Medulla oblongata (tissue), 1 donor: ENCODE data around the gene CASP7.

ENCODE experiments used
- DNase-seq: peaks from one replicate; pipeline ENCODE4 v3.0.0-alpha.2; 2015; ENCODE audit errors: extremely low spot score

Gene CASP7

DNA sequence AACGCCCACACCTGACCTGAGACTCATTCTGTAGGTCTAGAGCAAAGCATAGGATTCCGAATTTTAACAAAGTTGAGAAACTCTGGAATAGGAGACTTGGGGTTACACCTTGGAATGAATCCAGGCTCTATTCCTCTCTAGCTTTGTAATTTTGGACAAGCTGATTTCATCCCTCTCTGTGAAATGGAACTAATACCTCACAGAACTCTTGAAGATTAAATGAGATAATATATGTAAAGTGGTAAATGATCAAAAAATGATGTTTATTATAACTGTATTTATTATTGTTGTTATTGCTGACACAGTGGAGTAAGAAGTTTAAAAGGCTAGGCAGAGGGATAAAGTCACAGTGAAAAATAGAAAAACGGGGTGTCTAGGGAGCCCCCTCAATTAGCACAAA lies 32.3 kb downstream of the CASP7 start:
- DNase-seq: no peak

DNA sequence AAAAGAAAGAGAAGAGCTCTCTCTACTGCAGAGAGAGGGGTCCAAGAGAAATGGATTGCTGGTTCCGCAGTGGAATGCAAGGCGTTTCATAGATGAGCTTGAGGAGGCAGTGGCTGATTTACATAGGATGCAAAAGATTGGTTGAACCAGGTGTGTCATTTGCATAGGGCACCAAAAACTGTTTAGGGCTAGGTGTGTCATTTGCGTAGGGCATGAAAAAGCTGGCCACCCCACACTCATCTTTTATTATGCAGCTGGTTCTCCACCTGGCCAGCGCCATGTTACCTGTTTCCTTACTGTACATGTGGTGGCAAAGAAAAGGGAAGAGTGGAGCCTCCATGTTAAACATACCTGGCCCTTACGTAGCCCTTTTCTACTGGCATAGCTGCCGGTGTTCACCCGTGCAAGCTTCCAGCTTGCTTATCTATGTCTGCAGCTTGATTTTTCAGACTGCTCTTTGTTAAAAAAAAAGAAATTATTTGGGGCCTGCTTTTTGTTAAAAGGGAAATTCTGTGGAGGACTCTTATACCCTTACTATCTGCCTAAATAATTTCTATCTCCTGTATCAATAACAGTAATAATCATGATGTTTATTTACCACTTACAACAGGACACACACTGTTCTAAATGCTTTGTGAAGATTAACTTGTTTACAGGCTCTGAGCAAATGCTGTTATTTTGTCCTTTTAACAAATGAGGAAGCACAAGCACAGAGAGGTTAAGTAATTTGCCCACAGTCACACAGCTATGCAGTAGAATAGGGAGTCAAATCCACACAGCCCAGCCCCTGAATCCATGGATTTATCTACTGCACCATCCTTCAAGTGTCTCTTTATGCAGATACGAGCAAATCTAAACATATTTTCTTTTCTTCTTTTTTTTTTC lies 33.3 kb downstream of the CASP7 start:
- DNase-seq: no peak

DNA sequence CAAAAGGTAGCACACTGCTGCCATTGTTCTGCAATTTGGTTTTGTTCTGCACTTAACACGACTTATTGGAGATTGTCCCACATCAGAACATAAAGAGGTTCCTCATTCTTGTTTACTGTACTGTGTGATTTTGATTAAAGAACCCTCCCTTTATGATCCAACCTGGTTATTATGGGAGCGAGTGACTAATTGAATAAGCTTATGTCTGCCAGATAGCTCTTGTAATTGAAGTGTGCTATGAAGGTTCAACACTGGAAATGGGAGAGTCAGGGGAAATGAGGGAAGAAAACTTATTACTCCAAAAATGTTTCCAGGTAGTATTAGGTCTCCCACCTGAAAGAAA lies 33.9 kb downstream of the CASP7 start:
- no peak for DNase-seq

DNA sequence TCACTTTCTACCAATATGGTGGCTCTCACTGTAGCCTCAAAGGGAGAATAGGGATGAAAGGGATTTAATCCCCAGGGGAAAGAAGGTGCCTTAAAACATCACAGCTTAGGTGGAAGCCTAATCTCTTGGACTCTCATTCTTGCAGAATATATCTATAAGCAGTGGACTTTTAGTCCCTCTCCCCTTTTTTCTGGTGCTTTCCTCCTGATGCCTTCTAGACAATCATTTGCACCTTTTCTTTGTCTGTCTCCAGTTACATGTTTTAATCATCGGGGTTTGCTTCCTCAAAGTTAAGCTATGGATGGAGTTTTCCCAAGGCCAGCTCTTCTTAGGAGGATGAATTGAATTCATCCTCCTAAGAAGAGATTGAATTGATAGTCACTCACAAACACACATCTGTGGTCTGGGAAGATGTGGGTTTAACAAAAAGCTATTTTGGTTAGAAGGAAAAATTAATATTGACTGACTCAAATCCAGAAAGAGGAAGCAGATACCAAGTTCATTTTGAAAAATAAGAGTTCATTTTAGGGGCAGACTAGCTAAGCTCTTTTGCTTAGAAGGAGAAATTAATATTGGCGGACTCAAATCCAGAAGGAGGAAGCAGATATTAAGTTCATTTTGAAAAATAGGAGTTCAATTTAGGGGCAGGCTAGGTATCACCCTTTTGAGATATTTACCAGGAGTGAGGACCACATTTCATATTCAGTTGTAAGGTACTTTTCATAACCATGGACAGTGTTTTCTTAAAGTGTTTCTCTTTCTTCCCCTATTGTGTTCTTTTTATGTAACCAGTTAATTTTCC lies 36.6 kb downstream of the CASP7 start:
- no peak for DNase-seq

DNA sequence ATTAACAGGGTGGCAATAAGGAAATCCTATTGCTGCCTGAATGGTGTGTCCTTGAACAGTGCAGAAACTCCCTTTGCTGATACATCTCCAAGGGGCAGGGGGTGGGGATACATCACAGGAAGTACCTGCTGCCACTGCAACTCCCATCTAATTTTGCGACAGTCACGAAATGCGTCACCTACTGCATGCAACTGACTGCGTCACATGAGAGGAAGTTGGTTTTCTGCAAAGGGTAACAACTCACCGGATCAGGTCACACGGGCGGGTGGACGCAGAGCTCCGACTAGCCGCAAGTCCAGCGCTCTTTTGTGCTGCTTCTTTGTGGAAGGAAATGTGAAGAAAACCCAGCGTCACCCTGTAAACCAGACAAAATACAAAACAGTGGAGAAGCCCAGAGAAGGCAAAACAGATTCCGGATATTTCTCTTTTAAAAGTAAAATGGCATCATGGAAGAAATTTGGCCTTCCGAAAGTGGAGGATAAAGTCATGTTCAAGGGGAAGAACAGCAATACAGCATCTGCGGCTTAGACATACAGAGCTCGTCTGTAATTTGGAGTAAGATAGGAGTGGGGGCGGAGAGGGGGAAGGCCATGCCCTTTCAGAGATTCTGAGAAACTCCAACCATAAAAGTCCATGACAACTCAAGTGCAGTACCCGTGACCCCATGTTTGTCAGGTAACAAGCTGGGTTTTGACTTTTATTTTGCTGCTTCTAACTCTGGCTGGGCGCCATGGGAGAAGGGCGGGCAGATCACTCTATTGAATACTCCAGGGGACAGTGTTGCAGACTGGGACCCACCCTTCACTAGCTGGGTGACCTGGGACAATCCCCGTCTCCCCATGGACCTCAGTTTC lies 39.5 kb downstream of the CASP7 start:
- no peak for DNase-seq

DNA sequence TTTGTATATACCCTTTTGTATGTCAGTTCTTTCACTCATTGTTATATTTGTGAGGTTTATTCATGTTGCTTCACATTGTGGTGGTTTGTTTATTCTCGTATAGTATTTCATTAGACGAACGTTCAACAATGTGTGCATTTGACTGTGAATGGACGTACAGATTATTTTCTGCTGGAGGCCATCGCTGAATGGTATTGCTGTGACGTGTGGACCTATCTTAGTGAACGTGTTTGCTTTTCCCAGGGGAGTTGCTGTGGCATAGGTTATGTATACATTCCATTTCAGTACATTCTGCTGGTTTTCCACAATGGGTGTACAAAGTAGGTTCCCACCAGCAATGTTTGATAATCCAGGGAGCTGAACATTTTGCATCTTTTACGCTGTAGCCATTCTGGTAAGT lies 40.7 kb downstream of the CASP7 start:
- no peak for DNase-seq

DNA sequence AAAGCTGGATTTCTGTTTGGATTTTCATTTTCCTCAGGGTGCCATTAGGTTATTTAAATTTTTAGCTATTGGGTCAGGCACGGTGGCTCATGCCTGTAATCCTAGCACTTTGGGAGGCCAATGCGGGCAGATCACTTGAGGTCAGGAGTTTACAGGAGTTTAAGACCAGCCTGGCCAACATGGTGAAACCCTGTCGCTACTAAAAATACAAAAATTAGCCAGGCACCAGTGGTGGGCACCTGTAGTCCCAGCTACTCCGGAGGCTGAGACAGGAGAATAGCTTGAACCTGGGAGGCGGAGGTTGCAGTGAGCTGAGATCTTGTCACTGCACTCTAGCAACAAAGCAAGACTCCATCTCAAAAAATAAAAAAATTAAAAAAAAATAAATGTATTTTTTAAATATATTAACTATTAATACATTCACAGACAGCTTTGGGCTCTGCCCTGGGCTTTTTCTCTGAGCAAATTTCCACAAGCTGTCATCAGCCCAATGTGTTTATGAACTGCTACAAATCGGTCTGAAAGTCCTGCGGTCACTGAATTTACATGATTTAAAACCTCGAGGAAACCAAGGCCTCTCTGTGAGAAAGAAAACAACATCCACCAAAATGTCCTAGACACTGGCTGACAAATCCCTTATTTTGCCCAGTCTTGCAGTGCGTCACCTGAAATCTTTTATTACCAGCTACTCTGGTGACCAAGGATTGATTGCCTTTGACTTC lies 52.6 kb downstream of the CASP7 start:
- no peak for DNase-seq

DNA sequence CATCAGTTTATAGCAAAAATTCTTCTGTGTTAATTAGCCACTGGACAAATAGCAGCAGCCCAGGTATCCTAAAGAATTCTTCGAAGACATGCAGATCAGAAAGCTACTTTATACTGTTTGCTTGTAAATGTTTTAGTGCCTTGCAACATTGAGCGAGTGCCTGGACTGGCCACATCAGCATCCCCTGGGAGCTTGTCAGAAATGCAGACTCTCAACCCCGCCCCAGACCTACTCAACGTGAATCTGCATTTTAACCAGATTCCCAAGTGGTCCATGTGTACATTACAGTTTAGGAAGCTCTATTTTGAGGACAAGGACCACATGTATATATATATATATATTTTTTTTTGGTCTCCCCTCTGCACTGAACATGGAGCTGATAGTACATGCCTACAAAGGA lies 53.3 kb downstream of the CASP7 start:
- DNase-seq: no peak

DNA sequence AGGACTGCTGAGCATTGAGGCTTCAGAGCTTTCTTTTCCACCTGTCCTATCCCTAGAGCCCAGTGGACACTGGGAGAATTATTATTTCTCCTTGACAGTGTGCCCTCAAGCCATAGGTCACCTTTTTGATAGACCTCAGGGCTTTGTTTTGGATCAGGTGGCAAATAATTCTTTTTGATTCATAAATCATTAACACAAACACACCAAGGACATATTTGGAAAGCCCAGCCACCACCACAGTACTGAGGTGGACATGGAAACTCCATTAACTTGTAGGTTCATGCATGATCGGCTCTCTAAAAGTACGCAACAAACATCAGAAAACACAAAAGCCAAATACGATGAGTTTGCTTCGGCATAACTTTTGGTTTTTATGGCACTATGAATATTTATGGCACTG lies 53.9 kb downstream of the CASP7 start:
- DNase-seq: no peak

DNA sequence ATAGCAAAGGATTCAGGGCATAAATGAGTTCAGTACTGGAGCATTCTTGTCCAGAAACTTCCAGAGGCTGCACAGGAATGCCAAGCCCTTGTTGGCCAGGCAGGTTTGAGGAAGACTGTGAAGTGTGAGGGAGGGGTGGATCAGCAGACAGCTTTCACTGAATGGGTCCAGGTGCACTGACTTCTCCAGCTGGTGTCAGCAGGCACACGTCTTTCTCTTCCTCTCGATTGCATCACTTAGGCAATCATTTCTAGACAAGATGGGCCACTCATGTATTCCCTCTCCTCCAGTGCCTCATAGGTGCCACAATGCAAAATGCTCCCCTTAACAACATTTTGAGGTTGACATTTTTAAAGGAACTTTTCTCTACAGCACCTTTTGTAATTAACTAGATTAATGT lies 56.2 kb downstream of the CASP7 start:
- DNase-seq: no peak

DNA sequence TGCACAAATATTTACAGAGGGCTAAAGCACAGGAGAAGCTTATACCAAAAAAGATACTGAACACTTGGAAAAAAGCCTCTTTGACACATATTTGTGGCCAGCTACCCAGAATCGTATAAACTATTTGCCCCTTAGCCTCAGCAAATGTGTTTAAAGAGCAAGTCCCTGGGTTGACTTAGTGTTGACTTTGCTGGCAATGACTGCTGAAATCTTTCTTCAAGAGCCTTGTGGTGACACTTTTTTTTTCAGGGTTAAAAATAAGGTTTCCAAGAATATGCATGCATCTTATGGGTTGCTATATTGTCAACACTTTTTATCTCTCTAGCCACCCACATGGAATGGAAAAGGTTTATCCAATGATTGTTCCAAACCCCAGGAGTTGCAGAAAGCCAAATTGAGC lies 56.9 kb downstream of the CASP7 start:
- DNase-seq: no peak

DNA sequence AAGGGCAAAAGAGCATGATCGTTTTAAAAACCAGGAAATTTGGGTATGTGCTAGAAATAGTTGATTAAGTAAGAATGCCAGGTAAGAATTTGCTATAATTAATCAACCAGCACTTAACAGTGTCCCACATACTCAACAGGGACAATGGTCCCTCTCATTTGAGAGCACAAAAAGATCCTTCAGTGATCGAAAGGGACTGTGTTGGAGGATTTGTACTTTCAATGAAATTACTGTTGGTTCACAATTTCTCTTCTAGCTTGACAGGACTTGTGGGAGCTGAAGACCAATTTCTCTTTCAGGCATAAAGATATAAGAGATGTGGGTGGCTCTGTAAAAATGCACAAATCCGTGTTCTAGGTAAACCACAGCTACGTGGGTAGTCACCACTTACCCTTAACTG lies 59.3 kb downstream of the CASP7 start:
- peak; percentile 55 for DNase-seq

DNA sequence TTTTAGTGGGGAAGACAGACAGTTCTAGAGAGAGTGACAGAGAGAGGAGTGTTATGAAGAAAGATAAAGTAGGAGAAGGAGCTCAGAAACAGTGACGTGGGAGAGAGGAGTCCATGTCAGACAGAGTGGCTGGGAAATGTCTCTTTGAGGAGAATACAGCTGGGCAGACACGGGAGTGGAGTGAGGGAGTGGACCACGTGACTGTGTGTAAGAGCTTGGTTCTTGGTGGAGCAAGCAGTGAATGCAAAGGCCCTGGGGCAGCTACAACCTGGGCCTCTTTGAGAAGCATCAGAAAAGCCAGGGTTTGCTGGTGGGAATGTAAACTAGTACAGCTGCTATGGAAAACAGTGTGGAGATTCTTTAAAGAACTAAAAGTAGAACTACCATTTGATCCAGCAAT lies 59.9 kb downstream of the CASP7 start:
- DNase-seq: no peak

DNA sequence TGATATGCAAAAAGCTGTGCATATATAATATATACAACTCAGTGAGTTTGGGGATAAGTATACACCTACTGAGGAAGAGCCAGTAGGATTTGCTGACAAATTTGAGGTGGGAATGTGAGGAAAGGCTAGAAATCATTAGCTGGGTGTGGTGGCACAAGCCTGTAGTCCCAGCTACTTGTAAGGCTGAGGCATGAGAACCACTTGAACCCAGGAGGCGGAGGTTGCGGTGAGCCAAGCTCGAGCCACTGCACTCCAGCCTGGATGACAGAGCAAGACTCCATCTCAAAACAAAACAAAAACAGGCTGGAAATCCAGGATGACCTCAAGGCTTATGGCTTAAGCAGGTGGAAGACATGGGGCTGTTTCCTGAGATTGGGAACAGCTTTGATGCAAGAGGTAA lies 61.1 kb downstream of the CASP7 start:
- DNase-seq: no peak

DNA sequence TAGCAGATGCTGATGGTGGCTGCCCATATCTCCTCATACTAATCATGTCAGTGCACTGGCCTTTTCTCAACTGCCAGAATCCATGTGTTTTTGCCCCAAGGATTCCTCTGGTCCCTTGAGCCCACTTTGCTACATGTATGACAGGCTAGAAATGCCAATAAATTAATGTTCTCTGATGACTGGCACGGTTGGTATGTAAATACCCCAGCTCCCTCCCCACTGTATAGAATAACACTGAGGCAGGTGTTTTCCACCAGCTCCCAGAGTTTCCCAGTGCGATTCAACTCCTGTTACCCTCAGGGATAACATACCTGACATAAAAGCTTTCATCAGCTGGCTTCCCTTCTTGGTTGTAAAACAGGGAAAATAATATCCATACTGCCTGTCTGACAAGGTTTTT lies 62.8 kb downstream of the CASP7 start:
- no peak for DNase-seq

DNA sequence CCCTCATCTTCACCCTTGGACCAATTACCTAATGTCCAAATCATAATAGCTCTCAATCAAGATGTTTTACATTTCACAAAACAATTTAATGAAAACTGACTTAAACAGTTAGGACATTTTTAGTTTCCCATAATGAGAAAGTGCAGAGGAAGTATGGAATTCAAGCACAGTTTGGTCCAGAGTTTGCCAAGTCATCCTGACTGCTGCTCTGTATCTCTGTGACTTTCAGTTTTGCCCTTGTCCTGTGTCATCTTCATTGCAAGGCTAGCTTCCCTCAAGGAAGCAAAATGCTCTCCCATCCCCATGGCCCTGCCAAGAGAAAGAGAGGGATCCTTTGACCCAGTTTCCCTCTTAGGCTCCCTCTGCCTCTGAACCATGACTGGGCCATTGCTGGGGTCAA lies 63.9 kb downstream of the CASP7 start:
- no peak for DNase-seq

DNA sequence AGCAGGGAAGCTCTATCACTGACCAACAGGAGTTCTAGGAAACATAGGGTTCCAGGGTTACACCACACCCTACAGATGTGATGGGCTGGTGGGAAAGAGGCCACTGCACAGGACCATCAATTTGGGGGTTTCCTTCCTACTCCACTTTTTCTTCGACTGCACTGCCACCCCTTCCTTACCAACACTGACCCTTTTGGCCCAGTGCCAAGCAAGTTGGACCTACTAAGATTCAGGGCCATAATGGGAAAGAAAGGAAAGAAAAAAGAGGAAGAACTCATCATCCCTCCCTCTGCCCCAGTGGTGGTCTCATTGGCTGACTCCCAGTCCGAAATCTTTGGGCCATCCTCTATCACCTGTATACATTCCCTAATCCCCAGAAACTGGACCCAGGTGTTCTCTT lies 65.7 kb downstream of the CASP7 start:
- DNase-seq: no peak

DNA sequence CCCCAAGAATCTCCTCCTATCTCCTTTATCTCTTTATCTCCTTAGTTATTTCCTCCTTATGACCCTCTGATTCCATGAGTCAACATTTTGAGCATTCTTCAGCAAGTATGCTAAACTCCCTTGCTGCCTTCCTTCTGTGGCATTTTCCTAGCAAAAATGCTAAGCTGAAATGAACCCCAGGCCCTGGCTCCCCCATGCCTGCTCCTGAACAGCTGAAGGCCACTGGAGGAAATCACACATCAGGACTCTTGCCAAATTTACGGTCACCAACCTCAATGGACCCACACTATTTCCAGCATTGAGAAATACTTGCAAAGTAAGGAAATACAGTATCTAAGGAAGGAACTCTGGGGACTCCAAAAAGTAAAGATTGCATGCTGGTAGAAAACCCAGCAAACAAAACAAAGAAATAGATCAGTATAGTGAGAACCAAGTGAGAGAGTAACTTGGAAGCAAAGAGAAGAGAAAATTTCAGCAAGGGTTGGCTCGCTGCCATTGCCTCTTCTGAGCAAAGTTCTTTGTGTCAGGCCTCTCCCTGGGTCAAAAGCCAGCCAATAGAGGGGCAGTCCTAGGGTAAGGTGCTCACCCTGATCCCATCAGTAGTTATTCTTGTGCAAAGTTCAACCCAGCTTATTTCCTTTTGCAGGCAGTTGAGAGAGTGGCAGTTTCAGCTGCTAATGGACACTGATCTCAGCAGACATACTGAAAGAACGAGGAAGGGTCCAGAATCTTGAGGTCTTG lies 66.7 kb downstream of the CASP7 start:
- DNase-seq: no peak

DNA sequence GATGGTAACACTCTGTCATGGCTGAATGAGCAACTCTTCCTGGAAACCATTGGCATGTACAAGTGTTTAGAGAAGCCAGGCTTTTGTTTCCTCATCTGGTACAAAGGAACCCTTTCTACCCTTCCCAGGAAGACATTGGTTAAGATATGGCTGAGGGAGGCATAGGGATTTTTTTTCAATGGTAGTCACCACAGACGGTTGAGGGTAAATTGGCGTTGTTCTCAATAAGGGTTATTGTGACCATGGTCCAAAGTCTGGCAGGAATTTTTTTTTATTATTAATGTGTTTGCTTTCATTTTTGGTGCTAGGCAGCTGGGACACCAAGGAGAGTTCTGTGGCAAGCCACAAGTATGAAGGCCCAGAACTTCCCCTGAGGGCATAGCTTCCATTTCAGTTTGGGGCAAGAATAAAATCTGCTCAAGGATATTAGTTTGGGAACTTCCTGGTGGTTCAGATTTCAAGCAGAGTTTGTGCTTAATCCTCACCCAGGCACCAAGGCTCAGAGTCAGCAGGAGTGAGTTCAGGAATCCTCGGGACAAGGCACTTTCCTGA lies 71.5 kb downstream of the CASP7 start, which contains the start of gene PLEKHS1:
Gene PLEKHS1 (plus strand): TSS at position 502 of the 552 bp plus-strand sequence. CDS start 3,596 bp downstream, outside the sequence.
- DNase-seq: no peak

DNA sequence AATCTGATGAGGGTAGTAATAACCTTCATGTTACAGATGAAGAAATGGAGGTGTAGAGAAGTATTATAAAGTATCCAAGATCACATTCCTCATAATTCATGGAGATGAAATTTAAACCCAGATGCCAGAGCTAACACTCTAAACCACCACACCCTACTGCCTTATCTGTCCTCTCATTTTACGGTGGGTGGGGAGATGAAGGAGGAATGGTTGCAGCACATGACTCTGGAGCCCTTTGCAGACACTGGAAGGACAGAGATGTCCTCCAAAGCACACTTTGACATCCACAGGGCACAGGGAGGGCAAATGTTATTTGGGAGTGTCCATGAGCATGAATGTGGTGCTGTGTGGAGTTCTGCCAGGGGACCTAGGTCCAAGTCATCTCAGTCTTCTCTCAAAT lies 72.8 kb downstream of the CASP7 start:
- no peak for DNase-seq
